HG02623 (cell line): ENCODE measurements around the gene PORCN.
"Not testable (repeated sequence)": the region's sequence is repeated elsewhere in the genome, so short reads cannot be mapped to it uniquely, and the experiment has no call there.

Source experiments
- ATAC-seq: cut with Tn5 transposase; IDR thresholded peaks from one replicate; pipeline ENCODE4 v1.9.1; 2021; ENCODE audit warnings: moderate library complexity; ENCODE audit not compliant: unreplicated experiment

Gene PORCN

GRCh38 chrX:48509619-48510018, 827 bp downstream of the PORCN start:
- no peak for ATAC-seq

- no peak for ATAC-seq
Observed at GRCh38 chrX:48511560-48511959, 2.8 kb downstream of the PORCN start.

DNA sequence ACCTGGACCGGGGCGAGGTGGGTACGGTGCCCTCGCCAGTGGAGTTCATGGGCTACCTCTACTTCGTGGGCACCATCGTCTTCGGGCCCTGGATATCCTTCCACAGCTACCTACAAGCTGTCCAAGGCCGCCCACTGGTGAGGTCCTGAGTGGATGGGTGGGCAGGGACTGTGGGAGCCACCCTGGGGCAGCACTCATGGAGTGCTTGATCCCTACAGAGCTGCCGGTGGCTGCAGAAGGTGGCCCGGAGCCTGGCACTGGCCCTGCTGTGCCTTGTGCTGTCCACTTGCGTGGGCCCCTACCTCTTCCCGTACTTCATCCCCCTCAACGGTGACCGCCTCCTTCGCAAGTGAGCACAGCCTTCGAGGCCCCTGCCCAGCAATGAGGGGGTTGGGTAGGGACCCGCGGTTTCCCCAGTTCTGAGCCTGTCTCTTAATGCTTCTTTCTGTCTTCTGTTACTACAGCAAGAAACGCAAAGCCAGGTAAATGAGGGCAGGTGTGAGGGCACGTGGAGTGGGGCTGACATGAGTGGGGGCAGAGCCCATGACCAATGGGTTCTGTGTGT, 3.7 kb downstream of the PORCN start:
- ATAC-seq: no peak

- ATAC-seq: no peak
Observed at GRCh38 chrX:48513670-48514069, 4.9 kb downstream of the PORCN start.

DNA sequence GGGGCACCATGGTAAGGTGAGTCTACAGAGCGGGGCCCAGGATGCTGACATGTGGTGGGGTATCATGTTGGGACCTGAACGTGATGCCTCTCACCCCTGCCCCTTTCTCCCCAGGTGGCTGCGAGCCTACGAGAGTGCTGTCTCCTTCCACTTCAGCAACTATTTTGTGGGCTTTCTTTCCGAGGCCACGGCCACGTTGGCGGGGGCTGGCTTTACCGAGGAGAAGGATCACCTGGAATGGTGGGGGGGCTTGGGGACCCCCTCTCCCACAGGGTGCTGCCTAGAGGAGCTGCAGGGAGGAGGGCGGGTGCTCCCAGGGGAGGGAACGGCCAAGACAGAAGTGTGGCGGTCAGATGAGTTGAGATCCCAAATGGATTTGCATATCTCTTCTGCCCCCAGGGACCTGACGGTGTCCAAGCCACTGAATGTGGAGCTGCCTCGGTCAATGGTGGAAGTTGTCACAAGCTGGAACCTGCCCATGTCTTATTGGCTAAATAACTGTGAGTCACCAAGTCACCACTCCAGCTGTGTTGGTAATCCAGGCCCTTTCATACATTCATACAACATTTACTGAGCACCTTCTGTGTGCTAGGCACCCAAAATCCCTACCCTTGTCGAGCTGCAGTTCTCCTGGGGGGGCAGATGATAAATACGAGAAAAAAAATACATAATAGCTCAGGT, 5.5 kb downstream of the PORCN start:
- ATAC-seq: no peak

- ATAC-seq: no peak
Observed at GRCh38 chrX:48514868-48515460, 6.2 kb downstream of the PORCN start.

GRCh38 chrX:48515842-48516241, 7.0 kb downstream of the PORCN start:
- no peak for ATAC-seq

DNA sequence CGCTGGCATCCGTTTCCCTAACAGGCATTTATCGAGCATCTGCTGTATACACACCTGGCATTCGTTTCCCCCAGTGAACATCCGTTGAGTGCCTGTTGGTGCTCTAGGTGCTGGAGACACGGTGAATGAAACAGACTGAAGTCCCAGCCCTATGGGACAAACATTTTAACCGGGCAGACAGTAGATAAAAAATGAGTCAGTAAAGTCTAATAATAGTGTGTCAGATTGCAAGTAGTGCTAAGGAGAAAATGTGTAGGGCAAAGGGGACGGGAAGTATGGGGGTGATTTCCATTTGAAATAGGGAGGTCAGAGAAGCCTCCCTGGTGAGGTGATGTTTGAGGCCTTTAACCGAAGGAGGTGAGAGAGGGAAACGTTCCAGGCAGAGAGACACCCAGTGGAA, 7.5 kb downstream of the PORCN start:
- ATAC-seq: no peak

DNA sequence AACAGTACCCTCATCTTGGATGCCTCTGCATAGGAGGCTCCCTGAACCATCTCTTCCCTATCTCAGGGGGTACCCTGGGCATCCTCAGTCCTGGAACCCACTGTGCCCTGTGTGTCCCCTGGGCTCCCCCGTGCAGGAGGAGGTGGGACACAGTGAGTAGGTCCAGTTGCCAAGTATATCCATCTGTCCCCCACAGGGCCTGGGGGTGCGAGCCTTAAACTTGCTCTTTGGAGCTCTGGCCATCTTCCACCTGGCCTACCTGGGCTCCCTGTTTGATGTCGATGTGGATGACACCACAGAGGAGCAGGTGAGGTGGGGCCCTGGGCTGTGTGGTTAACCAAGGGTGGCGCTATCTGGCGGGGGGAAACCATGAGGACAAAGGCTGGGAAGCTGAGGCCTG, 8.2 kb downstream of the PORCN start:
- no peak for ATAC-seq

- ATAC-seq: not testable (repeated sequence)
Observed at GRCh38 chrX:48519481-48519880, 10.7 kb downstream of the PORCN start.

DNA sequence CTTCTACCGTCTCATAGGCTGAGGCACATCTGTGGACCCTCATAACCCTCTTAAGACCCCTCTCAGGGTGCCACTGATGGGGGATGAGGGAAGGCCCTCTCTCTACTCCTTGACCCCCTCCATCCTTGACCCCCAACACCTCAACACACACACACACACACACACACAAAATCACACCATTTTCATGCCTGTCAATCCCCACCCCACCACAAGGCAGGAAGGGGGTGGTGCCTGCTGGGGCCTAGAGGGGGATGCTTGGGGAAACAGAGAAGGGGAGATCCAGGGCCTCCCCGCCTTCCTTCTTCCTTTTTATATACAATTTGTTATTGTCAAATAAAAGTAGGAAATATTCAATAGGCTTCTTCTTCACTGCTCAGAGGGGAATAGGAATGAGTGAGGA, 11.7 kb downstream of the PORCN start:
- no peak for ATAC-seq

DNA sequence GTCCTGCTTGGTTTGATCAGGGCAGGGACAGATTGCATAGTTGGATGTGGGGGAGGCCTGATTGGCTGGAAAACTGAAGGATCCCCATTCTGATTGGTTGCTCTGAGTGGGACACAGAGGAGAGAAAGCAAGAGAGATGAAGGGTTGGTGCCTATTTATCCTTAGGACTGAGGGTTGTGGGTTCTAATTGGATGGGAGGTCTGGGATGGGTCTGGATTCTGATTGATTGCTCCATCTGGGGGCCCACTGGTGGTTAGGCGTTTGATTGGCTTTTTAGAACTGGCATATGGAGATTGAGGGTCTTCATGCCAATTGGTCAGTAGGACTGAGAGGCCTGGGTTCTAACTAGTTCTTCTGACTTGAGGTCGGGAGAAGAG, 12.2 kb downstream of the PORCN start:
- ATAC-seq: no peak

DNA sequence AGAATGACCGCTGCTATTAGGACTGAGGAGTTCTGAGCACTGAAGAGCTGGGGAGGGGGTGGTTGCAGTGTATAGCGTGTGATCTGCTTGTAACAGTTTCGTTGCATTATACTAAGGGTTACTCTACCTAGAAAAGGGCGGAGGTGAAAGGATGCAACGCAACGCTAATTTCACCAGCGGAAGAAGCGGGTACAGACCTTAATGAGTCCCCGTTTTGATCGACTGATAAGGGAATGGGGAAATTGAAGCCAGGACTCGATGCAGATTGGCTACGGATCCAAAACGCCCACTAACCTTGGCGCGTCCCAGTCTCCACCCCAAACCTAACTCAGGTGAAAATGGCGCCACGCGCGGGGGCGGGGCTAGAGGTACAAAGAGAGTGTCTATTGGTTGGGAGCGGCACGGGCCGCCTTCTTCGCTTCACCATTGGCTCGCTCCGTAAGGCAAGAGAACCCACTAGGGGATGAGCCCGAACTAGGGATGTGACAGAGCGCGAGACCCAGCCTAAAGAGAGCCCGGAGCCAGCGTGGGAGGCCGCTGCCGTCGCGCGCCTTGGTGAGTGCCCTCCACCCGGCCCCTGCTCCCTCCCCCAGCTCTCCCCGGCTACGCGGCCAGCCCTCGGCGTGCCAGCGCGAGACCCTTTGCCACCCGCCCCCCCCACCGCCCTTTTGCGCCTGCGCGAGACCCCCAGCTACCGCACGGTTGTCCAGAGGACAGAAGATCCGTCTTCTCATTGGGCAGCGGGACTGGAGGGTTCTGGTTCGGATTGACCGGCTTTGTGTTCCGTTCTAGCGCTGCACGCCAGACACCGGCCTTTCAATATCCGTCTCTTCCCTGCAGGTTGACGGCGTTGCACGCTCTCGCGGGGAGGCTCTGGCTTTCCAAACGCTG, 12.8 kb downstream of the PORCN start, which contains the start of gene EBP:
EBP (plus strand) TSS at position 456 of the 891 bp plus-strand sequence. CDS start 1,964 bp downstream, outside the sequence.
- peak; percentile 97 for ATAC-seq

DNA sequence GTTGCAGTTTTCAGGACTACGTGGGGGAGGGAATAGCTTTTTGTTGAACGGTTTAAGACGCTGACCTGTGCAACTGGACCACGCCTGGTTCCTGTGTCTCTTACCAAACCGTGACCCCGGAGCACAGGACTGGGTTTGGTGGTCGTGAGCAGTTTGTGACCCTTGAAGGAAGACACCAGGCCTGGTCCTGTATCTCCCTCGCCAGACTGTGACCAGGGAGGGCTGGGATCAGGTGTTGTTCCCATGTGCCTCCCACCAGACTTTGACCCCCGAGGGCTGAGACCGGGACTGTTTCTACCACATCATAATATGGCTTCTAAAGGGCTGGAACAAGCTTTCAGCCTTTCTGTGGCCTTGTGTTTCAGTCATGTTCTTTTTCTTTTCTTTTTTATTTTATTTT, 13.5 kb downstream of the PORCN start:
- no peak for ATAC-seq

- no peak for ATAC-seq
Observed at GRCh38 chrX:48523682-48524081, 14.9 kb downstream of the PORCN start.

- not testable (repeated sequence) for ATAC-seq
Observed at GRCh38 chrX:48525853-48526252, 17.1 kb downstream of the PORCN start.

DNA sequence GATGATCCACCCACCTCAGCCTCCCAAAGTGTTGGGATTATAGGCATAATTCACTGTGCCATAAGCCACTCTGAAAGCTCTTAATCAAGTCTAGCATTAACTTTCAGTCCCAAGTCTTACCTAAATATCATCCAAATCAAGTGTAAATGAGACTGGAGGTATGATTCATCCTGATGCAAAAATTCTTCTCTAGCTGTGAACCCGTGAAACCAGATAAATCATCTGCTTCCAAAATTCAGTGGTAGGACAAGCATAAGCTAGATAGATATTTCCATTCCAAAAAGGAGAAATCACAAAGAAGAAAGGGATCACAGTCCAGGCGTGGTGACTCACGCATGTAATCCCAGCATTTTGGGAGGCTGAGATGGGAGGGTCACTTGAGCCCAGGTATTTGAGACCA, 21.9 kb downstream of the PORCN start:
- no peak for ATAC-seq

DNA sequence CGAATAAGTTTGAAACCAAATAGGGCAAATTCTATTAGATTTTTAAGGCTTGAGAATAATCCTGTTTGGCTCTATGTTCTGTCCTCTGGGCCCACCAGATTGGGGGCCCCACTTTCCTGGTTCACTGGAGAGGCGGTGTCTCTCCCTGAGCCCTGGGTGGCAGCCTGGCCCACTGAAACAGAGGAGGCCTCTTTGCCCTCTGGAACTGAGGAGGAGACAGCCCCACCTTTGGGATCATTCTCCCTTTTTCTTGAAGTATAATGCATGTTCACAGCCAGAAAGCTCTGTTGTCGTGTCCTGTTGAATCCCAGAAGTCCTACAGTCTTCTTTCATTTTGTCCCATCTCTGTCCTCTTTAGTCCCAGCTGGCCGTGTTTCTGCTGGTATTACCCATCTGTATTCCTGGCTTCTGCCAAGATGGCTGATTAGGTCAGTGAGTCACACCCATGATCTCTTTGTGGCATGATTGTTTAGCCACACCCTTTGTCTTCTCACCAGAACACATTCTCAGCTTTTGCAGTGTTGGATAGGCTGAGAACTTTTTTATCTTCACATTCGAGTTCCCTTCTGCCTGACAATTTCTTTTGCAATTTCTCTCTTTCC, 22.7 kb downstream of the PORCN start:
- no peak for ATAC-seq

DNA sequence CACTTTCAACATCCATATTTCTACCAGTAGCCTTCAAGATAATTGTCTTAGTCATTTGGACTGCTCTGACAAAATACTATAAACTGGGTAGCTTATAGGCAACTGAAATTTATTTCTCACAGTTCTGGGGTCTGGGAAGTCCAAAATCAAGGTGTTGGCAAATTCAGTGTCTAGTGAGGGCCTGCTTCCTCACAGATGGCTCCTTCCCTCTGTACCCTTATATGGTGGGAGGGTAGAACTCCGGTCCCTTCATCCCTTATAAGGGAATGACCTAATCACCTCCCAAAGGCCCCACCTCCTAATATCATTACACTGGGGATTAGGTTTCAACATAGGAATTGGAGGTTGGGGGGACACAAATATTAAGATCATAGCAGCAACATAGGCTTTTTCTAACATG, 23.4 kb downstream of the PORCN start:
- no peak for ATAC-seq

DNA sequence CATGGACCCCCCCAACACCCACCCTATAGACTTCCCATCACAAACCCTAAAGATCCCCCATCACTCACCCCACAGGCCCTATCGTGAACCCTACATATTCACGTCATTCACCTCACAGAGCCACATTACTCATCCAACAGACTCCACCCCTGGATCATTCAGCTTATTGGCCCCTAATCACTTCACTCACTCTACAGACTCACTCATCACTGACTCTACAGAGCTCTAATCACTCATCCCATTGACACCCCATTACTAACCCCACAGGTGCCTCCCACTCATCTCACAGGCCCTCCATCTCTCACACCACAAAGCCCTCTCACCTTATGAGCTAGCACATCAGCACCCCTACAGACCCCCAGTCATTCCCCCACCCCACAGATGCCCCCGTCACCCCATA, 24.4 kb downstream of the PORCN start:
- no peak for ATAC-seq
